ENCODE measurements around the gene RABL6. TPM values are rescaled to one million over a fixed set of nuclear protein-coding genes. Genes with fewer than 3 reads are reported as not detected.
"Not testable (repeated sequence)": the region's sequence is repeated elsewhere in the genome, so short reads cannot be mapped to it uniquely, and the experiment has no call there.

The RABL6 gene
- total RNA-seq, 2 experiments from 2014 or later, result 117 to 118 TPM

DNA sequence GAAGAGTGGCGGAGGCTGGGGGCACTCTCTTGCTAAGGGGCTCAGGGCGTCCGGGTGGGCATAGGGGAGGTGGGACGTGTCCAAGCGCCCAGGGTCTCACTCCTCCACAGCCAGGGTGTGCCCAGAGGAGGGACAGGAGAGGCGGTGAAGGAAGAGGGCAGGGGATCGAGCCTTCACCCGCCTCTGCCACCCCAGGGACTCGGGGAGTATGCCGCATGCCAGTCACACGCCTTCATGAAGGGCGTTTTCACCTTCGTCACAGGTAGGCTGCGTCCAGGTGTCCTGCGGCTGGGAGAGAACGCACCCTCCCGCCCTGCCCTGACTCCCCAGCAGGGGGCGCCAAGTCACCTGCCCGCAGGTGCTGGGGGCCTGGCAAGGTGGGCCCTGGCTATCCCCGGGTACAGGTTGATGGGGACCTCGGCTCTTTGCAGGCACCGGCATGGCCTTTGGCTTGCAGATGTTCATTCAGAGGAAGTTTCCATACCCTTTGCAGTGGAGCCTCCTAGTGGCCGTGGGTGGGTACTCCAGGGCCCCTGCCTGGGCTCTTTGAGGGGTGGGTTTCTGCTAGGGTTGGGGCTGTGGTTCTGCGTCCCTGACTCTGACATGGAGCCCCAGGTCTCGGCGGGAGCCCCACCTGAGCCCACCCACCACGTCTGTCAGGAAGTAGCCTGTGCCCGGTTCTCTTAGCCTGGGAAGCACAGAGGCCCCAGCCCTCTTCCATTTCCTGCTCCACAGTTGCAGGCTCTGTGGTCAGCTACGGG, 16.1 kb upstream of the RABL6 start:
- H3K4me1 Mint-ChIP-seq (ENCODE audit: low read depth), result peaks cover 51% of the 10 kb centered on the region
- H3K9me3 Mint-ChIP-seq (ENCODE audit: insufficient read depth), result no peaks in the 10 kb centered on the region
- ATAC-seq (peak; percentile 12), DNase-seq (peak; percentile 74)
- CTCF ChIA-PET, result interaction anchor here (0.8 to 3.2 kb wide), 14 partner anchors 10 to 278 kb away, joined by 3 to 29 read pairs (median 4); partner anchors contain the start of genes AJM1, CLIC3, FUT7 and RABL6
- H3K27me3 Mint-ChIP-seq (ENCODE audit: low read depth), result peaks cover 10% of the 10 kb centered on the region
- peak overlapping the region; percentile 82 for H3K4me3 Mint-ChIP-seq
- H3K36me3 Mint-ChIP-seq (ENCODE audit: low read depth), result peaks cover 7% of the 10 kb centered on the region
- peak overlapping the region; percentile 93 for H3K27ac Mint-ChIP-seq
- POLR2A ChIA-PET, result interaction anchor here (1.1 kb wide), 1 partner anchor 11 kb away, joined by 5 read pairs; no protein-coding TSS in a partner anchor

DNA sequence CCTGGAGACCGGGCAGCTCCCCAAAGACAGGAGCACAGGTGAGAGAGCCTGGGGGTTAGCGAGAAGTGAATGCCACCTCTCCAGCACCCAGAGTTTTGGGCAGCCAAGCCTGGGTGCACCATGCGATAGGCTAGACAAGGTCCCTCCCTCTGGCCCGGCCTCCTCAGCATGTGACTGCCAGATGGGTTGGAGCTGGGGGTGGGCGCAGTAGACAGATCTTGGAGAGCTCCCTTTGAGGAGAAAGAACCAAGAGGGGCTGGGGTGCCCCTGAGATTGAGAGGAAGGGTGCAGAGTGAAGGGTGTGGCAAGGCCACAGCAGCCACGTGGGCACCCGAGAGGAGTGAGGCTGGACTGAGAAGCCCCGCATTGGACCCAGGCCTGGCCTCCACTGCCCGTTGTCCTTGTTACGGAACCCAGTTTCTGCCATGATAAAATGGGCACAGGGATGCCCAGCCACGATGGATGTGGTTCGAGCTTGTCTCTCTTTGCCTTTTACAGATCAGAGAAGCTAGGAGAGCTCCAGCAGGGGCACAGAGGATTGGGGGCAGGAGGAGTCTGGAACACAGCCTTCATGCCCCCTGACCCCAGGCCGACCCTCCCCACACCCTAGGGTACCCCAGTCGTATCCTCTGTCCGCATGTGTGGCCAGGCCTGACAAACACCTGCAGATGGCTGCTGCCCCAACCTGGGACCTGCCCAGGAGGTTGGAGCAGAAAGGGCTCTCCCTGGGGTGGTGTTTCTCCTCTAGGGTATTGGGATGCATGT, 15.2 kb upstream of the RABL6 start:
- ChIA-PET POLR2A (interaction anchor here (1.1 kb wide), 1 partner anchor 10 kb away, joined by 5 read pairs; no protein-coding TSS in a partner anchor), CTCF (interaction anchor here (0.8 to 3.2 kb wide), 13 partner anchors 9 to 277 kb away, joined by 3 to 29 read pairs (median 4); partner anchors contain the start of genes AJM1, CLIC3, RABL6 and SAPCD2)
- H3K27me3 Mint-ChIP-seq (ENCODE audit: low read depth), result peaks cover 11% of the 10 kb centered on the region
- peaks cover 48% of the 10 kb centered on the region for H3K4me1 Mint-ChIP-seq (ENCODE audit: low read depth)
- DNase-seq, result no peak
- H3K9me3 Mint-ChIP-seq (ENCODE audit: insufficient read depth), result no peaks in the 10 kb centered on the region
- peak overlapping the region; percentile 93 for H3K27ac Mint-ChIP-seq
- H3K36me3 Mint-ChIP-seq (ENCODE audit: low read depth), result peaks cover 7% of the 10 kb centered on the region
- peak overlapping the region; percentile 82 for H3K4me3 Mint-ChIP-seq
- no peak for ATAC-seq

DNA sequence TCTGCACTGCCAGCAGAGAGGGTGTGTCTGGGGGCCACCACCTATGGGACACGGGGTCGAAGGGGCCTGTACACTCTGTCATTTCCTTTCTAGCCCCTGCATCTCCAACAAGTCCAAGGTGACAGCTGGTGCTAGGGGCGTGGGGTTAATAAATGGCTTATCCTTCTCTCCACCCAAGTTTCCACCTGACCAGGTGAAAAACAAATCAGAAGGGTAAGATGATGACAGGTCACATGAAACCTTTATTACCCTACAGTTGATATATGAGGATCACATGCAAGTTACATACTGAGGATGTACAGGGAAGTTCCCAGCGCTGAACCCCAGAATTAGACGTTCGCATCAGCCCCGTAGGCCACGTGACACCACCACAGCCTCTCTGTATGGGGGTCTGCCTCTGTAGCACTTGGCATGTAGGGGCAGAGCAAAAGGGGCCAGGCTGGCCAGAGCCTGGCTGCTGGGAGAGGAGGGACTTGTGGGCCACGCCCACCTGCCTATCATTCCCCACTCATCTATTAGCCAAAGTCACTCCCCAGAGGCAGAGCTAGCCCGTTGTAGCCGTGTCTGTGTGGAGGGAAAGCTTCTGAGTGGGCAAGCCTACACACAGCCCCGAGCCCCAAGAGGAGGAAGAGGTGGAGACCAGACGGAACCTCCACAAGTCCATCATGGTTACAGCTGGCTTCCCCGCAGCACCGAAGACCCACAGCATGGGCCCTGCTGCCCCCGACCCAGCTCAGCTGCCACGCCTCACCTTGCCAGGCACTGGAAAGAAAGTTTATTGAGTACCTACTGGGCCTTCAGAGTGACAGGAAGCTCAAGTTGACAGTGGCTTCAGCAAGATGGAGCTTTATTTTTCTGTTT, 14.4 kb upstream of the RABL6 start:
- peaks cover 40% of the 10 kb centered on the region for H3K4me1 Mint-ChIP-seq (ENCODE audit: low read depth)
- H3K36me3 Mint-ChIP-seq (ENCODE audit: low read depth), result peaks cover 7% of the 10 kb centered on the region
- peak overlapping the region; percentile 30 for H3K27ac Mint-ChIP-seq
- no peak for DNase-seq
- H3K27me3 Mint-ChIP-seq (ENCODE audit: low read depth), result peaks cover 11% of the 10 kb centered on the region
- peak overlapping the region; percentile 28 for H3K4me3 Mint-ChIP-seq
- no peak for ATAC-seq
- ChIA-PET CTCF (interaction anchor here (0.8 to 3.2 kb wide), 12 partner anchors 9 to 241 kb away, joined by 3 to 29 read pairs (median 4); partner anchors contain the start of genes AJM1, CLIC3 and RABL6), POLR2A (no interaction called here)
- H3K9me3 Mint-ChIP-seq (ENCODE audit: insufficient read depth), result no peaks in the 10 kb centered on the region

DNA sequence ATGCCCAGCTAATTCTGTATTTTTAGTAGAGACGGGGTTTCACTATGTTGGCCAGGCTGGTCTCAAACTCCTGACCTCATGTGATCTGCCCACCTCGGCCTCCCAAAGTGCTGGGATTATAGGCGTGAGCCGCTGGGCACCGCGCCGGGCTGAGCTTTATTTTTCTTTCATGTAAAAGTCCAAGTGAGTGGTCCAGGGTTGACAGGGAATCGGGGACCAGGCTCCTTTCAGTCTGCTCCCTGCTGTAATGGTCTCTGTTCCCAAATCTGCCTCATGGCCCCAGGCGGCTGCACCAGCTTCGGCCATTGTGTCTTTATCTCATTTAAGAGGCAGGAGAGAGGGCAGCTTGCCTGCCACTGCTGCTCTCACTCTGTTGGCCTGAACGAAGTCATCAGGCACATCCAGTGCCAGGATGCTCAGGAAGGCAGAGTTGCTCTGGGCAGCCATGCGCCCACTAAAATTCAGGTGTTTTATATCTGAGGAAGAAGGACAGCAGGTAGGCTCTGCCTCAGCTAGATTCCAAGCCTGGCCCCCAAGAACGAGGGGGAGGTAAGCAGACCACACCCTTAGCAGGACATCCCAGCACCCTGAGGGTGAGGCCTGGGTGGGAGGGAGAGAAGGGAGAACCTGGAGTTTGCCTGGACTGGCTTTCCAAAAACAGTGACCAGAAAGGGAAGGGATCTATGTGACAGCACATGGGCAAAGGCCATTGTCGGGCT, 13.3 kb upstream of the RABL6 start:
- no peaks in the 10 kb centered on the region for H3K9me3 Mint-ChIP-seq (ENCODE audit: insufficient read depth)
- H3K27me3 Mint-ChIP-seq (ENCODE audit: low read depth), result peaks cover 11% of the 10 kb centered on the region
- no peak overlapping the region for H3K4me3 Mint-ChIP-seq
- no peak overlapping the region for H3K27ac Mint-ChIP-seq
- peaks cover 7% of the 10 kb centered on the region for H3K36me3 Mint-ChIP-seq (ENCODE audit: low read depth)
- DNase-seq (no peak), ATAC-seq (no peak)
- peaks cover 39% of the 10 kb centered on the region for H3K4me1 Mint-ChIP-seq (ENCODE audit: low read depth)
- ChIA-PET CTCF (interaction anchor here (1.1 to 1.5 kb wide), 3 partner anchors 48 to 240 kb away, joined by 3 to 4 read pairs (median 3); partner anchors contain the start of gene AJM1), POLR2A (no interaction called here)

DNA sequence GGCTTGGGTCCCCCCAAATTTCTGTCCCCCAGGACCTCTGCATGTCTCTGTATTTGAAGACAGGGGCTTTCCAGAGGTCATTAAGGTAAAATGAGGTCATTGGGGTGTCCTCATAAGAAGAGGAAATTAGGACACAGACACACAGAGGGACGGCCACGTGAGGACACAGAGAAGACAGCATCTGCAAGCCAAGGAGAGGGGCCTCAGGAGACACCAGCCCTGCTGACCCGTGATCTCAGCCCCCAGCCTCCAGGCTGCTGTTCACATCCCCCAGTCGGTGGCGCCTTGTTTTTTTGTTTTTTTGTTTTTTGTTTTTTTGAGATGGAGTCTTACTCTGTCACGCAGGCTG, 12.8 kb upstream of the RABL6 start:
- CTCF ChIA-PET, result no interaction called here
- no peak overlapping the region for H3K4me3 Mint-ChIP-seq
- DNase-seq (no peak), ATAC-seq (no peak)
- peaks cover 36% of the 10 kb centered on the region for H3K4me1 Mint-ChIP-seq (ENCODE audit: low read depth)
- peaks cover 11% of the 10 kb centered on the region for H3K27me3 Mint-ChIP-seq (ENCODE audit: low read depth)
- H3K27ac Mint-ChIP-seq, result no peak overlapping the region
- H3K36me3 Mint-ChIP-seq (ENCODE audit: low read depth), result peaks cover 7% of the 10 kb centered on the region
- H3K9me3 Mint-ChIP-seq (ENCODE audit: insufficient read depth), result no peaks in the 10 kb centered on the region
- POLR2A ChIA-PET, result no interaction called here

DNA sequence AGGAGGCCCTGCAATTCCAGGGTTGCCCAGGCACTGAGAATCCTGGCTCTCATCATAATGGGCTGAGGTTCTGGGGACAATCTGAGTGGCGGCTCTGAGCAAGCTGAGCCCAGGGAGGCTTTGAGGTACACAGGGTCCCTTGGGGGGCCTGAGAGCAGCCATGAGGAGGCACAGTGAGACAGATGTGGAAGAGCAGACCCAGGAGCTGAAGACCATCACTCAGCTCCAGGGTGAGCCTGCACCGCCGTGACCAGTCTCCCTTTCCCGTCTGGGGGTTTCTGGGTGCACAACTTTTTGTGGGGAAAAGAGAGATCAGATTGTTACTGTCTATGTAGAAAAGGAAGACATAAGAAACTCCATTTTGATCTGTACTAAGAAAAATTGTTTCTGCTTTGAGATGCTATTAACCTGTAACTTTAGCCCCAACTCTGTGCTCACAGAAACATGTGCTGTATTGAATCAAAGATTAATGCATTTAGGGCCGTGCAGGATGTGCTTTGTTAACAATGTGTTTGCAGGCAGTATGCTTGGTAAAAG, 11.4 kb upstream of the RABL6 start, which contains the start of gene CCDC183:
TSS of gene CCDC183 (plus strand) at position 101 of the 537 bp plus-strand sequence. CDS start at position 161, 60 bp downstream.
- H3K36me3 Mint-ChIP-seq (ENCODE audit: low read depth), result peaks cover 7% of the 10 kb centered on the region
- ATAC-seq, result no peak
- H3K27ac Mint-ChIP-seq, result no peak within 1 kb of the TSS
- peaks cover 41% of the 10 kb centered on the region for H3K4me1 Mint-ChIP-seq (ENCODE audit: low read depth)
- DNase-seq, result no peak
- no peak within 1 kb of the TSS for H3K4me3 Mint-ChIP-seq
- POLR2A ChIA-PET, result no interaction called here
- H3K9me3 Mint-ChIP-seq (ENCODE audit: insufficient read depth), result no peaks in the 10 kb centered on the region
- CTCF ChIA-PET, result interaction anchor here (0.9 kb wide), 1 partner anchor 440 kb away, joined by 3 read pairs; no protein-coding TSS in a partner anchor
- H3K27me3 Mint-ChIP-seq (ENCODE audit: low read depth), result peaks cover 20% of the 10 kb centered on the region

DNA sequence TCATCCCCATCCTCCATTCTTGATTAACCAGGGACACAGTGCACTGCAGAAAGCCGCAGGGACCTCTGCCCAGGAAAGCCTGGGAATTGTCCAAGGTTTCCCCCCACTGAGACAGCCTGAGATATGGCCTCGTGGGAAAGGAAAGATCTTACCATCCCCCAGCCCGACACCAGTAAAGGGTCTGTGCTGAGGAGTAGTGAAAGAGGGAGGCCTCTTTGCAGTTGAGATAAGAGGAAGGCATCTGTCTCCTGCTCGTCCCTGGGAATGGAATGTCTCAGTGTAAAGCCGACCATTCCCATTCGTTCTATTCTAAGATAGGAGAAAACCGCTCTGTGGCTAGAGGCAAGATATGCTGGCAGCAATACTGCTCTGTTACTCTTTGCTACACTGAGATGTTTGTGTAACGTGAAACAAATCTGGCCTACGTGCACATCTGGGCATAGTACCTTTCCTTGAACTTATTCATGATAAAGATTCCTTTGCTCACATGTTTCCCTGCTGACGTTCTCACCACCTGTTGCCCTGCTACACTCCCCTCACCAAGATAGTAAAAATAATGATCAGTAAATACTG, 10.9 kb upstream of the RABL6 start:
- CTCF ChIA-PET, result interaction anchor here (0.9 kb wide), 1 partner anchor 440 kb away, joined by 3 read pairs; no protein-coding TSS in a partner anchor
- H3K36me3 Mint-ChIP-seq (ENCODE audit: low read depth); H3K4me3 Mint-ChIP-seq; H3K9me3 Mint-ChIP-seq (ENCODE audit: insufficient read depth); POLR2A ChIA-PET; ATAC-seq; H3K27ac Mint-ChIP-seq; DNase-seq: not testable (repeated sequence)
- Mint-ChIP-seq H3K4me1 (ENCODE audit: low read depth) (peaks cover 42% of the 10 kb centered on the region), H3K27me3 (ENCODE audit: low read depth) (peaks cover 21% of the 10 kb centered on the region)

DNA sequence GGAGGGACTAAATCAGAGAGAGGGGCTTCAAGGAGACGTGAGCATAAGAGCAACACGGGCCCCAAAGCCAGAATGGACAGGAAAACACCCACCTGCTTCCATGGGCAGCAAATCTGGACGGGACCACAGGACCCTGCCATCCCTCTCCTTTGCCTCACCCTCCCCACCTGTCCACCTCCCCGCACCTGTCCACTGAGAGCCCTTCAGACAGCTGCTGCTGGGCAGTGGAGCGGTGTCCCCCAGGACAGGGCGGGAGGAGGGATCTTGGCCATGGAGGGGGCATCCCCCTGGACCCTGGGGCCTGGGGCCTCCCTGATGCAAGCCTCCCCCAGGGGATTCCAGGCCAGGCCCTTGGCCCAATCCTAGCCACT, 9.1 kb upstream of the RABL6 start:
- POLR2A ChIA-PET, result no interaction called here
- peaks cover 1% of the 10 kb centered on the region for H3K36me3 Mint-ChIP-seq (ENCODE audit: low read depth)
- ATAC-seq (no peak), DNase-seq (no peak)
- peaks cover 29% of the 10 kb centered on the region for H3K4me1 Mint-ChIP-seq (ENCODE audit: low read depth)
- H3K27me3 Mint-ChIP-seq (ENCODE audit: low read depth), result peaks cover 26% of the 10 kb centered on the region
- H3K9me3 Mint-ChIP-seq (ENCODE audit: insufficient read depth), result no peaks in the 10 kb centered on the region
- no peak overlapping the region for H3K4me3 Mint-ChIP-seq
- no peak overlapping the region for H3K27ac Mint-ChIP-seq
- CTCF ChIA-PET, result interaction anchor here (1.5 kb wide), 1 partner anchor 236 kb away, joined by 4 read pairs; no protein-coding TSS in a partner anchor

DNA sequence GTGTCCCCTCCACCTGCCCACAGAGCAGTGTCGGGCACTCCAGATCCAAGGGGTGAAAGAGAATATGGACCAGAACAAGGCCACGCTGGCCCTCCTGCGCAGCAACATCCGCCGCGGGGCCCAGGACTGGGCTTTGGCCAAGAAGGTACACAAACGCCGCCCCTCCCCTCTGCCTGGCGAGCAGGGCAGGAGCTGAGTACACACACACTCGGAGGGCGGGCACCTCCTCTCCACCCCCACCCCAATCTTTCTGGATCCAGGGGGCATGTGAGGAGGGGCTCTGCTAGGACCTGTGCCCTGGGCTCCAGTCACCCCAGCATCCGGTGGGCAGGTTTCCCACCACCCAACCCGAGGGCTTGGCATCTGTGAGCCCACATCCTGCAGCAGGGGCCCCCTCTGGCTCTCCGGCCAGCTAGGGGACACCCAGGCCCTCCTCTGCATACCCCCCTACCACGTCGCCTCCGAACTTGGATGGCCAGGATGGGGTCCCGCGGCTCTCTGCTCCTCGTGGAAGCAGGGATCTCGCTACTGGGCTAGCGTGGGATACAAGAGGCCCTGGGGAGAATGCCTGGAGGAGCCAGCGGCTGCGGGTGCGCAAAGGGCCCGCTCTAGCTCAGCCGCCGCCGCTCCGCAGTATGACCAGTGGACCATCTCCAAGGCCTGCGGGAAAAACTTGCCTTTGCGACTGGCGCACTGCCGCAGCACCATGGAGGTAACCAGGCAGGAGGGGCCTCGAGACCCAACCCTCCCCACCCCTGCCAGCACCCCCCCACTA, 8.5 kb upstream of the RABL6 start:
- H3K27me3 Mint-ChIP-seq (ENCODE audit: low read depth), result peaks cover 26% of the 10 kb centered on the region
- no peak overlapping the region for H3K27ac Mint-ChIP-seq
- ATAC-seq (no peak), DNase-seq (no peak)
- ChIA-PET CTCF (interaction anchor here (1.5 to 2.2 kb wide), 2 partner anchors 43 to 236 kb away, joined by 4 to 7 read pairs; partner anchors contain the start of gene AJM1), POLR2A (no interaction called here)
- H3K4me1 Mint-ChIP-seq (ENCODE audit: low read depth), result peaks cover 29% of the 10 kb centered on the region
- H3K4me3 Mint-ChIP-seq, result peak overlapping the region; percentile 66
- no peaks in the 10 kb centered on the region for H3K9me3 Mint-ChIP-seq (ENCODE audit: insufficient read depth)
- peaks cover 1% of the 10 kb centered on the region for H3K36me3 Mint-ChIP-seq (ENCODE audit: low read depth)

All from activated CD8-positive, alpha-beta T cell treated with anti-CD3 and anti-CD28 coated beads, Interleukin-2, amount 10 ng/mL, durations not matched to agents 7 days and 5 days (primary cell).